Measurements from ENCODE around the gene MMP20.

MMP20 gene

DNA sequence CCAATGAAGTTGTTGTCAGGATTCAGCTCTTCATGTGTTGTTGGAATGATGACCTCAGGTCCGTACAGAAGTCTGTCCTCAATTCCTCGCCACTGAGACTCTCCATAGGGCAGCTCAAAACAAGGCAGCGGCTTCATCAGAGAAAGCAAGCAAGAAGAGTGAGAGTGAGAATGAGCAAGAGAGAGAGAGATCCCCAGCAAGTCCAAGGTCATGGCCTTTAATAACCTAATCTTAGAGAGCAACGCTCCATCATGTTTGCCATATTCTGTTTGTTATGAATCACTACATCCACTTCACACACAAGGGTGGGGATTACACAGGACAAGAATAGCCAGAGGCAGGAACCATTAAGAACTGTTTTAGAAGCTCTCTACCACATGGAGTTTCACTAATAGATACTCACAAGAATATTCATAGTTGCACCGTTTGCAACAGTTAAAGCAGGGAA, 71.3 kb downstream of the MMP20 start:
- no peak for DNase-seq (ENCODE audit: low spot score)

DNA sequence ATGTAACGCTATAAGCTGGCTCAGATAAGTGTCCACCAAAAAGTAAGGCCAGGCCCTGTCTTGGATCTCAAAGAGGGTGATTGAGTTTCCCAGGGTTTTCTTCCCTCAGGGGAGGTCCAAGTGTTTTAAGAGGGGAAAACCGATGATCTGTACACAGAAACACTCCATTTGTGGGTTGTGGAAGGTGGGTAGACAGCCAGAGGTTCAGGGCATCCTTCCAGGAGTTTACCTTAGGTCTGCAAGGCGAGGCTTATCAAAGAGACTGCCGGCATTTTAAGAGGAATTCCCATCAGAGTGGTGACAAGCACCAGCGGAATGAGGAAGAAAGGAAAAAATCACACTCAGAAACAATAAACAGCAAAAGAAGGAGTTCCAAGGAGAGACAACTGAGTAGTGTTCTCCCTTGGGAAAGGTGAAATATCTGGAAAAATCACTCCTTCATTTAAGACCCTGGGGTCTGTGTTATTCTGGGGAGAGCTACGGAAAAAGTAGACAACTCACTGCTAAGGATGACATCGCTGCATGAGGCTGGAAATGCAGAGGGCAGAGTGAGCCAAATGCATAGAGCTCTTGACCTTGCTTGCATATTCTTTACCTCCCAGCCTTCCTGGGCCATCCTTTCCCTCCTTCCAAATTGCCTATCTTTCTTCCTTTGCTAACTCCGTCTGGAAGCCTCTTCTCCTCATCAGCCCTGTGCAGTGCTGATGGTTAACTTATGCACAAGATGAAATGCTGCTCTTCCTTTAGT, 72.5 kb downstream of the MMP20 start:
- no peak for DNase-seq (ENCODE audit: low spot score)

DNA sequence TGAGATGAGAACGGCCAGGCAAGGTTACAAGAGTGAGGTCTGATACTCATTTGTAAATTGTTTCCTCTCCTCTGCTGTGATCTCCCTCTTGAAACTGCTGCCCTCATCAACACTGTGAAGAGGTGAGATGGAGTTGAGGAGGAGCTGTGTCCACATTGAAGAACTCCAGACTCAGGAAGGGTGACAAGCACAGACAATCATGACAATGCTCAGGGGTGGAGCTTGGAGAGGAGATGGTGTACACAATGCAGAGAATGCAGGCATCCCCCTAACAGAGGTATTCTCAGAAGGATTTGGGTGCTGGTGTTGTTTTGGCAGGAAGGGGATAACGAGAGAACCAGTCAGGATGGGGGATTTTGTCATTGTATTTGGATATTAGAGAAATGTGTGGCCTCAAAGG, 73.1 kb downstream of the MMP20 start:
- no peak for DNase-seq (ENCODE audit: low spot score)

DNA sequence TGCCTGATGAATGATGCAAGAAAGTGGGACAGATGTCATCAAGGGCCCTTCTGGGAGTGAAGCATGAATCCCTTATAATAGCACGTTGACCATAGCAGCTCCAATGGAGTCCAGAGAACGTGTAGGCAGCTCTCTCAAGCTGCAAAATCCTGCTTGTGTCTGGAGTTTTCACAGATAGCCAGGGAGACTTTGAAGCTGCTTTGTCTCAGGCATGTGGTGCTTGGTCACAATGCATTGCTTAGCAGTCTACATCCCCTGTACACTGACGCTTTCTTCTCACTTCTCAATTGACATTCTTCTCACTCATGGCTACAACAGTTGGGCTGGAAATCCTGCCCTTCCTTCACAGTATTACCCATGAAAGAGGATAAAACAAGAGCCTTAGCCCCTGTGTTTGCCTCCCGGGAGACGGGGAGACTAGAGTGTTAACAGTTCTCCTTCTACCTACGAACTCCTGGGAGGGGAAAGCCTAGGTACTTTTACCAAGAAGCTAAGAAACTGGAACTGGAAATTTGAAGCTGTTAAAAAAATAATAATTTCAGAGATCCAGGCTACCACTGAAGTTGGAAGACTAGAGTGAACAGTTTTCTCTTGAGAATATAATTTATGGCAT, 73.9 kb downstream of the MMP20 start:
- DNase-seq (ENCODE audit: low spot score), result no peak

DNA sequence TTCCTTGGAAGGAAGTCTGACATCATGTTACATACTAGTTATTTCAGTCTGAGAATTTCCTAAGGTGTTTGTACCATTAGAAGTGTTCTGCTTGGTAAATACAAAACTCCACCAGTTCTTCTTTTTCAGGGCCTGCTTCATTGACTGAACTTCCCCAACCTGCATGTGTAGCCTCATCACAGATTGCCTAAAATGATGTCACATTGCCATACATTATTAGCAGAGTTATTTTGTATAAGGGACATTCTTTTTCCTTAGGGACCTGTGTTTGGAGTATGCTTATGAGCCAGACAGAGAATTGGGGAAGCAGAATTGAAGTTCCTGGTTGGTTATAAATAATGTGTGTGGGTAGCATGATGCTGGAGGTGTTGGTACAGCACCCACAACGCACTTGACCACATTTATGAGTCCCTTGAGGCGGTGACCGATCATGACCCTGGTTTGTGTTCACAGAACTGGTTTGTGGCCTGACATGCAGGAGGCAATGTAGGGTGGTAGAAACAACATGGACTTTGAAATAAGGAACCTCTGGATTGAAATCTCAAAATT, 78.1 kb downstream of the MMP20 start:
- DNase-seq (ENCODE audit: low spot score), result no peak

DNA sequence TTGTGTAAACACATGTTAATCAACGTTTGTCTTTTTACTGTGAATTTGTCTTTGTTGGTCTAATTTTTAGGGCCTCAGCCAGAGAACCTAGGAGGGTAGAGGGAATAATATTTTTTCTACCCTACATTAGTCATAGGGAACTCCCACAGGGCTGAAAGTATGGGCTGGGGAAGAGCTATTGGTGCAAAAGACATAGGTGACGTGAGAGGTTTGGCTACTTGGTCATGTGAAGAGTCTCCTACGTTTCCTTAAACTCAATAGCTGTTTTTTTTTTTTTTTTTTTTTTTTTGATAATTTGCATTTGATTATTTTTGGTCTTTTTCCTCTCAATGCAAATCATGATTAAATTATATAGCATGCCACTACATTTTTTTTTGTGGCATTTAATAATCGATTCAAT, 78.7 kb downstream of the MMP20 start:
- DNase-seq (ENCODE audit: low spot score), result no peak

DNA sequence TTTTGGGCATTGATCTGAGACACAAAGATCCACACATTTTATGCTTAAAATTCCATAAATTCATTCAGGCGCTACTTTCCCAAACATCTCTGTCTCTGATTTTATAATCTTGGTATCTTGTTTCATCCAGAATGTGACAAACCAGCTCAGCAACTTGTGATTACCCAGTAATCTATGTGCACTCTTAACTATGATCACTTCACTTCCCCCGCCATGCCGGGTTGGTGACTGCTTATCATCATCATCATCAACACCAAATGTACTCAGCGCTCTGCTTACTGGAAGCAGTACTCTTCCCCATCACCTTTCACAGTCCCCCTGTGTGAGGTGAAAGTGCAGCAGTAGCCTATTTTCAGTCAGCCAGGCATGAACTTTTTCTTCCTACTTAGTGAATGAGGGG, 79.4 kb downstream of the MMP20 start:
- no peak for DNase-seq (ENCODE audit: low spot score)

DNA sequence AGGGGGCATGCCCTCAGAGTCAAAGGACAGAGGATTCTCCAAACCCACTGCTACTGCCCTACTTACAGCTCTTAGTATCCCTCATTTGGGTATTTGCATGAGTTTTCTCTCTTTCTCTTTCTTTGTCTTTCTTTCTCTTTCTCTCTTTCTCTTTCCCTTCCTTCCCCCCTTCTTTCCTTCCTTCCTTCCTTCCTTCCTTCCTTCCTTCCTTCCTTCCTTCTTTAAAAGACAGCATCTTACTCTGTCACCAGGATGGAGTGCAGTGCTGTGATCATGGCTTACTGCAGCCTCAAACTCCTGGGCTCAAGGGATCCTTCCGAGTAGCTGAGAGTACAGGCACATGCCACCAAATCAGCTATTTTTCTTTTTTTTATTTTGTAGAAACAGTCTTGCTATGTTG, 80.5 kb downstream of the MMP20 start:
- no peak for DNase-seq (ENCODE audit: low spot score)

DNA sequence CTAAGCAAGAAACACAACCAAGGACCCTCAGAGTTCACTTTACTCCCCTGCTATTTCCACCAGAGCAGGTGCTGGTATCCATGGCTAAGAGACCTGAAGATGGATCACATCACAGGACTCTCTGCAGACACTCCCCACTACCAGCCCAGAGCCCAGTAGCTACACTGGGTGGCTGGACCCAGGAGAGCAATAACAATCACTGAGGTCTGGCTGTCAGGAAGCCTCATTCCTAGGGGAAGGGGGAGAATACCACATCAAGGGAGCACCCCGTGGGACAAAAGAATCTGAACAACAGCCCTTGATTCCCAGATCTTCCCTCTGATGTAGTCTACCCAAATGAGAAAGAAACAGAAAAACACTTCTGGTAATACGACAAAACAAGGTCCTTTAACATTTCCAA, 85.6 kb downstream of the MMP20 start:
- DNase-seq (ENCODE audit: low spot score), result no peak

DNA sequence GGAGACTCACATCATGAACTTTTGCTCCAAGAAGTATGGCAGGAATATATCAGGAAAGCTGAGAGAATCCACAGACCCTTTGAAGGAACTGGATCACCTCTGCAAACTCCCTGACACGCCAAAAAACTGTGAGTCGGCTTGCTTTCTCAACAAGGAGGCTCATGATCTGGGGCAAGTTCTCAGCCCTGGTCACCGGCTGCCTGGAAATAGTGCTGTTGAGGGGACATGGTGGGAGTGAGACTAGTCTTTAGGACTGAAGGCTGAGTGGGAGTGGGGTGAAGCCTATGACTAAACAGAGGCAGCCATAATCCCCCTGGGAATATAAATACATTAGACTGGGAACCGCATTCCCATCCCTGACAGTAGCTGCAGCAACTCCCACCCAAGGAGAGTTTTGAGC, 86.2 kb downstream of the MMP20 start:
- DNase-seq (ENCODE audit: low spot score), result no peak

DNA sequence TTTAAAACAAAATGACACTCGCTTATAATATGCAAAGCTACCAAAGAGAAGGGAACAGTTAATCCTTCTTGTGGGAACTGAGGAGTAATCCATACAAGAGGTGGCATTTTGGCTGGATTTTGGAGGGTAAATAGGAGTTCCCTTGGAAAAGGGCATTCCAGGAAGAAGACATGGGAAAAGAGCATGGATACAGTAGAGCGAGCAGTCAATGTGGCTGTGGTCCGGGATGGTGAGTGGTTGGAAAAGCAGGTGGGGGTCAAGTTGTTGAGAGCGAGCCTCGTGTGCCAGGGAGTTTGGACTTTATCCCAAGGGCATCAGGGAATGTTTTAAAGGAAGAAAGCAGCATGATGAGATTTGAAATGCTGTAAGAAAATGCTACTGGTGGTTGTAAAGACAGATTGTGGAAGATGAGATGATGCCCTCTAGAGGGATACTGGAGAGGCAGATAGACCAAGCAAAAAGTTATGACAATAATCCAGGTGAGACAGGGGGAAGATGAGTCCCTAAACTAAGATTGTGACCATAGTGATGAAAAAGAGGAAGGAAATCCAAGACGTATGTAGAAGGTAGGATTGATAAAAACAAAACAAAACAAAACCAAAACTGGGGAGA, 90.8 kb downstream of the MMP20 start:
- no peak for DNase-seq (ENCODE audit: low spot score)

DNA sequence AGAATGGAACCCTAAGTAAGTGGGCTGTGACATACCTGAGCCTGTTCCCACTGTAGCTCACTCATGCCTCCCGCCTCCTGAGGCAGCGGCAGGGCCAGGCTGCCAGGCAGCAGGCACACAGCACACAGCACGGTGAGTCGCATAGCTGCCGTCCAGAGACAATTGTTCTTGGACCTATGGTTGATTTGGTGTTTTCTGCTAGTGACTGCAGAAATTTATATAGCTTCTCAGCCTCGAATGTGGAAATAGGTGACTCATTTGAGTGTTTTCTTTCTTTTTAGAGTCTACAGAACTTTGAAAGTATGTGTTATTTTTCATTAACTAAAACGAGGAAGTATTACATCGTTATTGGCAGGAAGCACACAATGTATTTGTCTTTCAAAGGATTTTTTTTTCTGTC, 94.6 kb downstream of the MMP20 start, which contains the start of gene MMP7:
MMP7 (minus strand) TSS at position 190 of the 400 bp plus-strand sequence; CDS start at position 143, 47 bp downstream.
- DNase-seq (ENCODE audit: low spot score), result no peak

DNA sequence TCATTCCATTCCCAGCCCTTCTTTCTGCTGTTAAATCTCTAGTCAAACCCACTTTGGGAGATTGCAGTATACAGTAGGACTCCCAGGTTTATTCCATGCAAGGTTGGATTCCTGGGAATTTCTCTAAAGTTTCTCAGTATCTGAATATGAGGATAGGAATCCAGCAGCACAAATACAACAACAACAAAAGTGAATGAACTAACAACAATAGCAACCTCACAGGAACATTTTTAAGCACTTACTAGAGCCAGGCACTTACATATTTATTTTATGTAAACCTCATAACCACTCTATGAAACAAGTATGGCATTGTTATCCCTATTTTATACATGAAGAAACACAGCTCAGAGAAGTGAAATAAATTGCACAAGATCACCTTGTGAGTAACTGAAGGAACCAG, 96.5 kb downstream of the MMP20 start:
- no peak for DNase-seq (ENCODE audit: low spot score)

DNA sequence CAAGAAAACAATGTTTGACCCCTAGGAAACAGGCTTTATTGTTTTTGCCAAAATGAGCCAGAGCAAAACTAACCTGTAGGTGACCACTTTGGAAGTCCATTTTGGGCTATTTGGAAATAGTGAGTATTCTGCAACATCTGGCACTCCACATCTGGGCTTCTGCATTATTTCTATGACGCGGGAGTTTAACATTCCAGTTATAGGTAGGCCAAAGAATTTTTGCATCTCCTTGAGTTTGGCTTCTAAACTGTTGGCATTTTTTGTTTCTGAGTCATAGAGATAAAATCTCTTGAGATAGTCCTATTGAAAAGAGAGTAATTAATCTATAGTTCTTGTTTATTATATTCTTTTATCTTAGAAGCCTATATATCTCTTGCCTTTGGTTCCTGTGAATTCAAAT, 97.4 kb downstream of the MMP20 start:
- DNase-seq (ENCODE audit: low spot score), result no peak

DNA sequence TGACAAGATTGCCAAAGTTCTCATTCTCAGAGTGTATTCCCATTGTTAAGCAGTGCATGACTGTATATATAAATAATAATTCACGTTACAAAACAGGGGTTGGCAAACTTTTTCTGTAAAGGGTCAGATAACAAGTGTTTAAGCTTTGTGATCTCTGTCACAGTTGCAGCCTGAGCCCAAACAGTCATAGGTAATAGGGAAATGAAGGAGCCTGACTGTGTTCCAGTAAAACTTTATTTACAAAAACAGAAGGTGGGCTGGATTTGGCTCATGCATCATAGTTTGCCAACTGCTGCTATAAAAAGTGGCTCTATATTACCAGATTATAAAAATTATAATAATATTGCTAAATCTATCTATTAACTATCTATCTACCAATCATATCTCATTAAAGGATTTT, 98.1 kb downstream of the MMP20 start:
- DNase-seq (ENCODE audit: low spot score), result no peak

All from hematopoietic multipotent progenitor cell treated with erythropoietin and hydrocortisone succinate and interleukin-3 and kit ligand, for 15 days (in vitro differentiated cells).